SK-N-MC (cell line): ENCODE measurements around the gene RPGRIP1L.

Experiments used
- EZH2 ChIP-seq: fragments of 200-600 bp; sonication (generic); IDR thresholded peaks from one replicate; pipeline ENCODE4 v1.6.1; 2017; ENCODE audit warnings: antibody characterized with exemption
- POLR2AphosphoS5 ChIP-seq: IDR thresholded peaks from 2 replicates; pipeline ENCODE4 v1.6.1; 2012; ENCODE audit warnings: mild to moderate bottlenecking, low read depth, low read length, borderline replicate concordance

DNA sequence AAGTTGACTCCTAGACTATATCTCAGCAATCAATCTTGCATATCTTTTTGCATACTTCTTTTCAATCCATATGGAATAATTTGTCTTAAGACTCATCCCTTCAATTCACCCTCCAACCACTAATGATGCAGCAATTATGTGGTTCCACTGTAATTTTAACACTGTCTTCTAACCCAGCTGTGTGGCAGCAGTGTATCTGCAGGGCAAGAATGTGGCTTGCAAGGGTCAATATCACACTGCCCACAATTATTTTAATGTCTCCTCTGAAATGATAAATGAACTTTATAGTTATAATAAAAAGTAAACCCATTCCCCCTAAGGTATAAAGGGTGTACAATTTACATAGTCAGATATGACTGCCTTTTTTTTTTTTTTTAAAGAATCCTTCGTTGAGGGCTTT, 48.9 kb upstream of the RPGRIP1L start:
- TF ChIP-seq EZH2 = no peak
- TF ChIP-seq POLR2AphosphoS5 = no peak
